Right kidney (tissue), 1 donor: ENCODE data around the gene LAMA5.
A peak's percentile ranks its signal among the peaks of the same experiment; 100 is the strongest.

Experiments
- DNase-seq: peaks from one replicate; pipeline ENCODE4 v3.0.0-alpha.2; 2016

Gene LAMA5

DNA sequence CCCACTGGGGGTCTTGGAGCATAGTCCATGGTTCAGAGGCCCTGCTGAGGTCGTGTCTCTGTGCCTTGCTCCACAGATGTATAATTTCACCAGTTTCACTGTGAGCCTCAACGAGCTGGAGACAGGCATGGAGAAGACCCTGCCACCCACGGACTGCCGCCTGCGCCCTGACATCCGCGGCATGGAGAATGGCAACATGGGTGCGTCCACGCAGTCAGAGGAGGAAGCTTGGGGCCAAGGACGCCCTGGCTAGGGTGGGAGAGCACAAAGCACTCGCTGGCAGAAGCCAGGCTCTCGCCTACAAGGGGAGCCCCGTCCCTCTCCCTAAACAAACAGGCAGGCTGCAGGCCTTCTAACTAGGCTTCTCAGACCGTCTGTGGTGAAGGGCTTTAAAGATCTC is 78.0 kb downstream of the LAMA5 start:
- DNase-seq, result no peak

GRCh38 chr20:62288535-62289105 is 78.5 kb downstream of the LAMA5 start:
- DNase-seq, result no peak

DNA sequence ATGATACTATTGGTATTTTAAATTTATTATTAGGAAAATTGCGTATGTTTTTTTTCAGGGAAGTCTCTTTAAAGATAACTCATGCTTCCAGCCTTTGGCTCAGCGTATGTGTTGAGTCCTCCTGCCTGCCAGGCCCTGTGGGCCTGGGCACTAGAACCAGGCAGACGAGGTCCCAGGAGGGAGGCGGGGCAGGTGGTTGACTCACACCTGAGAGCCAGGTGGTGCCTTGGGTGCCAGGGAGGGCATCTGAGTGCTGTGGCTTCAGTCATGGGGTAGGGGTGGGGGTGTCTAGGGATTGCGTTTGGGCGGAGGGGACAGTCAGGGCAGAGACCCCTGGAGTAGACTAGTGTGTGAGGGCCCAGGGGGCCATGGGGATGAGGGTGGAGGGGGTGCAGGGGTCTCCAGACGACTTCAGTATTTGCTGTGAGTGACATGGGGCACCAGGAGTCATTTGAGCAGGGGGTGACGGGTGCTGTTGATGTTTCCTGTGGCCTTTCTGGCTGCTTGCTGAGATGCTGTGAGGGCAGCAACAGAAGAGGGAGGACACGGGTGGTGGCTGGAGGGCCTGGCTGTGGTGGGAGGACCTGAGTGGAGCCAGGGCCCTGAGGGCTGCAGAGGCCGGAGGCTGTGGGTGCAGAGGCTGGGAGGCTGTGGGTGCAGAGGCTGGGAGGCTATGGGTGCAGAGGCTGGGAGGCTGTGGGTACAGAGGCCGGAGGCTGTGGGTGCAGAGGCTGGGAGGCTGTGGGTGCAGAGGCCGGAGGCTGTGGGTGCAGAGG is 79.2 kb downstream of the LAMA5 start:
- DNase-seq, result no peak

- no peak for DNase-seq
Measured at GRCh38 chr20:62287129-62287528, 80.0 kb downstream of the LAMA5 start.

- no peak for DNase-seq
Measured at GRCh38 chr20:62286493-62287064, 80.5 kb downstream of the LAMA5 start.

- no peak for DNase-seq
Measured at GRCh38 chr20:62285722-62286121, 81.4 kb downstream of the LAMA5 start.

DNA sequence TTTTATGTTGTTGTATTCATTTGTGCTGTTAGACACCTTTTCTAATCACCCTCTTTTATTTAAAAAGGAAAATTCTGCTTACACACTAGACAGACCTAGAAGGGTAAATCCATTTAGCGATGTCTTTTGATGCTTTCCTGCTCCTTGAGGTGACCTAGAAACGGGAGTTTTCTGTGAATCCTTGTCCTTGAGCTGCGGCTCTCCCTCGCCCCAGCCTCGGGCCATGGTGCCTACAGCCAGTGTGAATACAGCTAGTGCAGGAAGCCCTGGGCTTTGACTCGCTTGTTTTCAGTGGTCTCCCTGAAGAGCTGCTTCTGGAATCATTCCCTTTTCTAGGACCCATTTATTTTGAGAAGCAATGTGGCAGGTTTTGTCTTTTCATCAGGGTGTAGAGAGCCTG is 82.0 kb downstream of the LAMA5 start:
- DNase-seq, result no peak

DNA sequence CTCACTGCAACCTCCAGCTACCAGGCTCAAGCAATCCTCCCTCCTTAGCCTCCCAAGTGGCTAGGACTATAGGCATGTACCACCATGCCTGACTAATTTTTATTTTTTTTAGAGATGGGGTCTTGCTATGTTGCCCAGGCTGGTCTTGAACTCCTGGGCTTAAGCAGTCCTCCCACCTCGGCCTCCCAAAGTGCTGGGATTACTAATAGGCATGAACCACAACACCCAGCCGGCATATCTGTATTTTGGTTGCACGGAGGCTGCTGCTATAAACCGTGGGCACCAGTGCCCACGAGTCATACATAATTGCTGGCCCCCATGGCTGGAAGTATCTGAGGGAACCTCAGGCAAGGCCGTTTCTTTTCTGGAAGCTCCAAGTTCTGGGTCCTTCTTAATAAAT is 82.7 kb downstream of the LAMA5 start:
- no peak for DNase-seq

- no peak for DNase-seq
Measured at GRCh38 chr20:62282877-62283503, 84.1 kb downstream of the LAMA5 start.

GRCh38 chr20:62282103-62282502 is 85.0 kb downstream of the LAMA5 start:
- no peak for DNase-seq

- DNase-seq, result no peak
Measured at GRCh38 chr20:62281161-62281933, 85.8 kb downstream of the LAMA5 start.

DNA sequence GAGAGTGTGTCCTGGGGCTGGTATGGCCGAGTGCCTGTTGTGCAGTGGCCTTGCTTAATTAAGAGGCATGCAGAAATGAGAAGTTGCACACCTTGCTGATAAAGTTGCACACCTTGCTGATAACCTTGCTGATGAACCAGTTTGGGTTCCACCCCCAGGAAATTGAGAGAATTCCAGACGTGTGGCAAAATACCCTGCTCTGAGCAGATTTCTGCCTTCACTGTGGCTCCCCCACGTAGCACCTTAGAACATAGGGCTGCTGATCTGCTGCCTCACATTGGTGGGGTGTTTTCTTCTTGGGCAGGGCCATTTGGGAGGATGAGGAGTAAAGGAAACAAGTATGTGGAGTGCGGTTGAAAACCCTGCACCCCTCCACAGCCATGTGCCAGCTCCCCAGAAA is 86.8 kb downstream of the LAMA5 start:
- no peak for DNase-seq

GRCh38 chr20:62277253-62277652 is 89.9 kb downstream of the LAMA5 start:
- no peak for DNase-seq

GRCh38 chr20:62276439-62276838 is 90.7 kb downstream of the LAMA5 start:
- DNase-seq, result no peak

GRCh38 chr20:62275219-62275618 is 91.9 kb downstream of the LAMA5 start:
- no peak for DNase-seq

- DNase-seq, result peak; percentile 34
Measured at GRCh38 chr20:62274332-62274950, 92.7 kb downstream of the LAMA5 start.

DNA sequence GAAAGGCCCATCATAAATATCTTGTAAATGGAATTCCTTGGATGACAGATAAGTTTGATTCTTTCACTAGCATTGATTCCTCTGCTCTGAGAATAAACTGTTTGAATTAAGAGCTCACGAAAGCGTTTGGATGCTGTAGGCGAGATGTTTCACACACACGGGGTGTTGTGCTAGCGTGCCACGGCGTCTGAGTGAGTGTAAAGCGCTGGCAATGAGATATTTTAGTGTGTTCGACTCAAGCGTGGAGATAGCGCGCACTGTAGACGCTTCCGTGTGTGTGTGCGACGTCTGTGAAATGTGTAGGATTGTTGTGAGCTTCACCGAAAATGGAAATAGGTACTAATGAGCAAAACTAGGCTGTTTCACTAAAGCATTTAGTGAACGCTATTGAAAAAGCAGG is 93.7 kb downstream of the LAMA5 start:
- no peak for DNase-seq

DNA sequence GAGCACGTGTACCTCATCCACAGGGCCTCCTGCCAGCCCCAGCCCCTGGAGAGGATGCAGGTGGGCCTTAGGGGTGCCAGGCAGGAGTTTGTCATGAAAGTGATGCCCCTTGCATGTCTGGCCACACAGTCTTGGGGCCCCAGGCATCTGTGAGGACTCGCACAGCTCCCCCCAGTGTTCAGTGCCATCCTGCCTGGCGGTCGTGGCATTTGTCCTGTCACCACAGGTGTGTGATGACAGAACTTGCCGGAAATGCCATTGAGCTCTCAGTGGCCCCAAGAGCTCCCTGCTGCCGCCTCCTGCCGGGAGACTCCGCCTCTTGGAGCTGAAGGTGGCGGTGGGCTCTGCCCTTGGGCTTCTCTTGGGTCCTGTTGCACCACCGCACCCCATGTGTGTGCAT is 94.9 kb downstream of the LAMA5 start:
- no peak for DNase-seq

DNA sequence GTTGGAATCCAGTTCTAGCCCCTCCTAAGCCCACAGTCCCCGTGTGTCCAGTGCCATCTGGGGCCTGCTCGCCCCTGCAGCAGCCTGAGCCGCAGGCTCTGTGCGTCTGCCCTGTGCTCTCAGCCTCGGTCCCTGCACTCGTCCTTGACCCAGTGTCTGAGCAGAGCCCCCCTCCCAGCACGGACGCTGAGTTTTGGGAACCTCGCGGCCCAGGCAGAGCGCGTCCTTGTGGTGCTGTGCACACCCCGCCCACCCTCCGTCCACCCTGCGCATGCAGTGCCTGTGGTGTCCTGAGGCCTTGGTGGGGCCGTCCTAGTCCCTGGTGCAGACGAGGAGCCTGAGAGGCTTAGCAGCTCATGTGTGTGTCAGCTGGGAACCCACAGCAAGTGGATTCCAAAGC is 97.2 kb downstream of the LAMA5 start:
- no peak for DNase-seq

DNA sequence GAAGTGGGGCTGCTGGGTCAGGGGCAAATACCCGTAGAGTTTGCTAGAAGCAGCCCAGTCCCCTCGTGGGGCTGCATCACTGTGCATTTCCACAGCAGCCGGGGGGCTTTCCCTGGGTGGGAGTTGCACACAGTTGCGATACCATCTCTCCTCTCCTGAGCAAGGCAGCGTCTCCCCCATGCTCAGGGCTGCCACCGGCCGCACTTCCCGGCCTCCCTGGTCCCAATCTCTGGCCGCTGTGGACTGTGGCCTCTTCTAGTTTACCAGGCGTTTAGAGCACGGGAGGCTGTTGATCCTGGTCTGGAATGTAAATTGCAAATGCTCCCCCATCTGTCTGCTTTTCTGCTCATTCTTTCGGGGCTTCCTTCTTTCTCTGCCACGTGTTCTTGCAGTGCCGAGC is 97.7 kb downstream of the LAMA5 start:
- no peak for DNase-seq

GRCh38 chr20:62268228-62268900 is 98.7 kb downstream of the LAMA5 start:
- no peak for DNase-seq

DNA sequence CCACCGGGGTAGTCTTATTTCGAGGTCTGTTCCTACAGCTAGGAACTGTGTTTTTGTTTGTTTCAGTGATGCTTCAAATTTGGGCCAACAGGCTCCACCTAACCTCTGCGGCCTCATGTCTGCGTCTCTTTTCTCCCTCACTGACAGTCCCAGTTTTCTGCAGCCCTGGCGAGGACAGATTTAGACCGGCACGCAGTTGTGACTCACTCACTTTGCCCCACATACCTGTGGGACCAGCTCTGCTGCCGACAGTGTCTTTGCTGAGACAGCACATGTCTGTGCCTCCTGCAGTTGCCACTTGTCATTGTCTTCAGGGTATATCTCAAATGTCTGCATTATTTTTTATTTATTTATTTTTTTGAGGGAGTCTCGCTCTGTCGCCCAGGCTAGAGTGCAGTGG is 99.6 kb downstream of the LAMA5 start:
- DNase-seq, result no peak
